KMS-11 (cell line): ENCODE results near the gene PROX2.

Source experiments
- H2AFZ ChIP-seq: fragments of 200-600 bp; sonication (generic); 2 replicates; pipeline ENCODE4 v1.6.1; 2016; ENCODE audit warnings: antibody characterized with exemption, mixed run types, low read depth
- H3K27ac ChIP-seq: fragments of 200-600 bp; sonication (generic); 2 replicates; pipeline ENCODE4 v1.6.1; 2016; ENCODE audit warnings: mild to moderate bottlenecking, mixed run types
- H3K27me3 ChIP-seq: fragments of 200-600 bp; sonication (generic); 2 replicates; pipeline ENCODE4 v1.6.1; 2017; ENCODE audit warnings: mild to moderate bottlenecking, low read depth, mixed run types, moderate library complexity; ENCODE audit not compliant: insufficient read depth
- H3K36me3 ChIP-seq: fragments of 200-600 bp; sonication (generic); 2 replicates; pipeline ENCODE4 v1.6.1; 2017; ENCODE audit warnings: mild to moderate bottlenecking, mixed run types; ENCODE audit not compliant: insufficient read depth
- H3K4me1 ChIP-seq: fragments of 200-600 bp; sonication (generic); 2 replicates; pipeline ENCODE4 v1.6.1; 2016; ENCODE audit warnings: mild to moderate bottlenecking, low read depth, mixed run types; ENCODE audit not compliant: poor library complexity, severe bottlenecking
- H3K4me2 ChIP-seq: fragments of 200-600 bp; sonication (generic); 2 replicates; pipeline ENCODE4 v1.7.0; 2016; ENCODE audit warnings: mild to moderate bottlenecking, mixed run types
- H3K4me3 ChIP-seq: fragments of 200-600 bp; sonication (generic); IDR thresholded peaks from 2 replicates; pipeline ENCODE4 v1.6.1; 2017; ENCODE audit warnings: low read depth, low read length, mixed read lengths; ENCODE audit not compliant: insufficient read depth
- H3K79me2 ChIP-seq: fragments of 200-600 bp; sonication (generic); 2 replicates; pipeline ENCODE4 v1.6.1; 2016; ENCODE audit warnings: low read depth, mixed run types; ENCODE audit not compliant: insufficient read depth
- H3K9ac ChIP-seq: fragments of 200-600 bp; sonication (generic); 2 replicates; pipeline ENCODE4 v1.6.1; 2016; ENCODE audit warnings: mild to moderate bottlenecking, mixed run types
- H4K20me1 ChIP-seq: fragments of 200-600 bp; sonication (generic); 2 replicates; pipeline ENCODE4 v1.6.1; 2016; ENCODE audit warnings: mild to moderate bottlenecking, mixed run types; ENCODE audit not compliant: insufficient read depth
- CTCF ChIP-seq: fragments of 200-600 bp; sonication (generic); conservative IDR thresholded peaks from 2 replicates; pipeline ENCODE4 v1.6.1; 2017; ENCODE audit warnings: low read depth, mild to moderate bottlenecking, antibody characterized with exemption, low read length, moderate library complexity, mixed read lengths

PROX2 gene

DNA sequence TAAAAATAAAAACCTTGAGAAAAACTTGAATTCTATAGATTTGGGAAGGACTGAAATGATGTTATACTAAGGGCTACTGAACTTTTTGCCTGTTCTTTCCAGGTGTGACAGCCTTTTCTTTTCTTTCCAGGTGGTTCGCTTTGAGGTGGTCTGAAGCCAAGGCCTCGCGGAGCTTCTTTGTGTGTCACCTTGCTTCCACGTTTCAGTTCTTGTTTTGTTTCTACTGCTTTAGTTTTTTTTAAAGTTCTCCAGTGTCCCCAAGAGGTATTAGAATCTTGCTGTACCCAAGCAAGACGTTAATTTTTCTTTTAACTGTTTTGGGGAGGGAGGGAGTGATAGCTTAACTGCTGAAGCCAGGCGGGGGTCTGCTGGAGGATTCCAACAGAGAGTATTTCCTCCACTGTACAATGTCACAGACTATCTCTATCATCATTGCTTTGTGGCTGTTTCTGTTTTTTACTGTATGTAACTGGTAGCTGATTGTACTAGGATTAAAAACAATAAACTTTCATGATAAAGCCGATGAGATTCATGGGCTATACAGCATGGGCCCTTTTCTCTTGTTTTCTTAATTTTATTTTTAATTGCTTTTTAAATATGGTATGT is 40.2 kb downstream of the PROX2 start:
- no peak overlapping the region for H3K9ac ChIP-seq
- H3K4me1 ChIP-seq: peaks cover 21% of the 10 kb centered on the region
- H3K36me3 ChIP-seq: no peaks in the 10 kb centered on the region
- H3K79me2 ChIP-seq: no peaks in the 10 kb centered on the region
- TF ChIP-seq CTCF: no peak
- H3K4me3 ChIP-seq: no peak overlapping the region
- no peak overlapping the region for H3K27ac ChIP-seq
- no peak overlapping the region for H3K4me2 ChIP-seq
- H4K20me1 ChIP-seq: no peaks in the 10 kb centered on the region
- H3K27me3 ChIP-seq: no peaks in the 10 kb centered on the region
- no peak overlapping the region for H2AFZ ChIP-seq

DNA sequence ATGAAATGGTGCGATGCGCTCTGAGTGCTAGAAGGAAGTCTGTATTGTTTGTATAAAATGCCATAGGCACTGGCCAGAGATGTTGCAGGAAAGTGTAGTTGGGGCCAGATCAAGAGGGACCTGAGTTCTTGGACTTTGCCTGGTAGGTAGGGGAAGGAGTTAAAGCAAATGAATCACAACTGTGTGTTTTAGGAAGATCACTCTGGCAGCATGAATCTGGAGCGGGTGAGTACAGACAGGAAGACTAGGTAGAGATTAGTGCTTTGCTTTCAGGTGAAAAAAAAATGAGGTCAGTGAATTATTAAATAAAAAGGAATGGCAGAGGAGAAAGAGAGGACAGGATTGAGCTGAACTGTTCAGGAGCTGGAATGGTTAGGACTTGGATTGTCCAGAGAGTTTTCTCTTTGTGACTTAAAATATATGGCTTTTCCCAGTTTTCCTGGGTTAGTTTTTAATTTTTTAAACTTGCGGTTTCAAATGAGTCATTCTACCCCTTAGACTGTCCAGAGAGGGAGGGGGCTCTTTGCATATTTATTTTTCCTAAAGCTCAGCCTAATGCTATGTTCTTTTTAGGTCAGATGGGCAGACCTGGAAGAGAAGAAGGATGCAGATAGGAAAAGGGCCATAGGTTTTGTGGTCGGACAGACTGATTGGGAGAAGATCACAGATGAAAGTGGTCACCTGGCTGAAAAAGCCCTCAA is 41.1 kb downstream of the PROX2 start:
- H3K27me3 ChIP-seq: no peaks in the 10 kb centered on the region
- H3K79me2 ChIP-seq: no peaks in the 10 kb centered on the region
- TF ChIP-seq CTCF: no peak
- no peak overlapping the region for H3K9ac ChIP-seq
- no peak overlapping the region for H2AFZ ChIP-seq
- no peaks in the 10 kb centered on the region for H3K36me3 ChIP-seq
- peaks cover 21% of the 10 kb centered on the region for H3K4me1 ChIP-seq
- no peak overlapping the region for H3K4me2 ChIP-seq
- H3K27ac ChIP-seq: no peak overlapping the region
- H3K4me3 ChIP-seq: no peak overlapping the region
- H4K20me1 ChIP-seq: no peaks in the 10 kb centered on the region

- H2AFZ ChIP-seq: no peak overlapping the region
- no peaks in the 10 kb centered on the region for H3K79me2 ChIP-seq
- TF ChIP-seq CTCF: no peak
- no peak overlapping the region for H3K9ac ChIP-seq
- H3K4me3 ChIP-seq: no peak overlapping the region
- peaks cover 13% of the 10 kb centered on the region for H3K4me1 ChIP-seq
- H3K27ac ChIP-seq: no peak overlapping the region
- no peaks in the 10 kb centered on the region for H3K27me3 ChIP-seq
- no peaks in the 10 kb centered on the region for H3K36me3 ChIP-seq
- H3K4me2 ChIP-seq: no peak overlapping the region
- H4K20me1 ChIP-seq: no peaks in the 10 kb centered on the region
Measured at GRCh38 chr14:74832849-74833248, 43.1 kb downstream of the PROX2 start.

GRCh38 chr14:74829251-74829650 is 46.7 kb downstream of the PROX2 start:
- Histone ChIP-seq H3K4me2 (no peak overlapping the region), H3K36me3 (no peaks in the 10 kb centered on the region), H3K27ac (no peak overlapping the region), H3K4me1 (no peaks in the 10 kb centered on the region), H4K20me1 (no peaks in the 10 kb centered on the region), H3K79me2 (no peaks in the 10 kb centered on the region), H3K9ac (no peak overlapping the region), H2AFZ (no peak overlapping the region), H3K27me3 (no peaks in the 10 kb centered on the region), H3K4me3 (no peak overlapping the region)
- no peak for TF ChIP-seq CTCF
